B cell (primary cell): Measurements from ENCODE around the gene VPS8.
"Not testable (repeated sequence)": the region's sequence is repeated elsewhere in the genome, so short reads cannot be mapped to it uniquely, and the experiment has no call there.

Experiments used
- EZH2 ChIP-seq: IDR thresholded peaks from 2 replicates; pipeline ENCODE4 v1.6.1; 2012; ENCODE audit warnings: borderline replicate concordance, low read depth, mild to moderate bottlenecking, moderate library complexity, low read length; ENCODE audit not compliant: insufficient read depth, poor library complexity, severe bottlenecking
- TF ChIP-seq, protein P1 (sequence below): fragments of 200-600 bp; IDR thresholded peaks from one replicate; pipeline ENCODE4 v1.8.0; 2022; ENCODE audit warnings: antibody characterized with exemption, mild to moderate bottlenecking

DNA sequence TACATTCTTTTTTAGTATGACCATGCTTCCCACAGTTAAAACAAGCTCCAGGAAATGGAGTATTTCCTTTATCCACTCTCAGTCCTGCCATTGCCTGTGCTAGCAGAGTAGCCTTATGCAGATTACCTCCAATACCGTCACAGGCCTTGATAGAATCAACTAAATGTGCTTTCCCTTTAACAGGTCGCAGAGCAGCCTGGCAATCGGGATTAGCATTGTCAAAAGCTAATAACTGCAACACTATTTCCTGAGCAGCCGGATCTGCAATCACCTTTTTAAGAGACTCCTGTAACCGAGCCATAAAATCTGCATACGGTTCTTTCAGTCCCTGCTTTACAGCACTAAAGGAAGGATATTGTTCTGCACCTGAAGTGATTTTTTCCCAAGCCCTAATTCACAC is 206.0 kb downstream of the VPS8 start:
- TF ChIP-seq, protein P1, sequence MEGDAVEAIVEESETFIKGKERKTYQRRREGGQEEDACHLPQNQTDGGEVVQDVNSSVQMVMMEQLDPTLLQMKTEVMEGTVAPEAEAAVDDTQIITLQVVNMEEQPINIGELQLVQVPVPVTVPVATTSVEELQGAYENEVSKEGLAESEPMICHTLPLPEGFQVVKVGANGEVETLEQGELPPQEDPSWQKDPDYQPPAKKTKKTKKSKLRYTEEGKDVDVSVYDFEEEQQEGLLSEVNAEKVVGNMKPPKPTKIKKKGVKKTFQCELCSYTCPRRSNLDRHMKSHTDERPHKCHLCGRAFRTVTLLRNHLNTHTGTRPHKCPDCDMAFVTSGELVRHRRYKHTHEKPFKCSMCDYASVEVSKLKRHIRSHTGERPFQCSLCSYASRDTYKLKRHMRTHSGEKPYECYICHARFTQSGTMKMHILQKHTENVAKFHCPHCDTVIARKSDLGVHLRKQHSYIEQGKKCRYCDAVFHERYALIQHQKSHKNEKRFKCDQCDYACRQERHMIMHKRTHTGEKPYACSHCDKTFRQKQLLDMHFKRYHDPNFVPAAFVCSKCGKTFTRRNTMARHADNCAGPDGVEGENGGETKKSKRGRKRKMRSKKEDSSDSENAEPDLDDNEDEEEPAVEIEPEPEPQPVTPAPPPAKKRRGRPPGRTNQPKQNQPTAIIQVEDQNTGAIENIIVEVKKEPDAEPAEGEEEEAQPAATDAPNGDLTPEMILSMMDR: not testable (repeated sequence)
- TF ChIP-seq EZH2: not testable (repeated sequence)
